ENCODE results near the gene MLX. TPM values are rescaled to one million over a fixed set of nuclear protein-coding genes. Genes with fewer than 3 reads are reported as not detected.
A peak's percentile ranks its signal among the peaks of the same experiment; 100 is the strongest.

The MLX gene
- total RNA-seq, 1 donor from 2014 or later: 45.9 TPM

- no peaks in the 10 kb centered on the region for H3K9me3 Mint-ChIP-seq (ENCODE audit: unreplicated experiment)
These were observed 4.3 kb upstream of the MLX start for GRCh38 chr17:42562388-42563142.

GRCh38 chr17:42563143-42563509 lies 3.8 kb upstream of the MLX start:
- Mint-ChIP-seq H3K4me3 (ENCODE audit: unreplicated experiment) (peak overlapping the region; percentile 95), H3K27me3 (ENCODE audit: unreplicated experiment) (peaks cover 13% of the 10 kb centered on the region), H3K36me3 (ENCODE audit: low read depth, unreplicated experiment) (peaks cover 4% of the 10 kb centered on the region), H3K4me1 (ENCODE audit: unreplicated experiment) (peaks cover 30% of the 10 kb centered on the region), H3K27ac (ENCODE audit: unreplicated experiment) (peak overlapping the region; percentile 94), H3K9me3 (ENCODE audit: unreplicated experiment) (no peaks in the 10 kb centered on the region)
- no peak for DNase-seq (ENCODE audit: low spot score)
- TF ChIP-seq, protein P1, sequence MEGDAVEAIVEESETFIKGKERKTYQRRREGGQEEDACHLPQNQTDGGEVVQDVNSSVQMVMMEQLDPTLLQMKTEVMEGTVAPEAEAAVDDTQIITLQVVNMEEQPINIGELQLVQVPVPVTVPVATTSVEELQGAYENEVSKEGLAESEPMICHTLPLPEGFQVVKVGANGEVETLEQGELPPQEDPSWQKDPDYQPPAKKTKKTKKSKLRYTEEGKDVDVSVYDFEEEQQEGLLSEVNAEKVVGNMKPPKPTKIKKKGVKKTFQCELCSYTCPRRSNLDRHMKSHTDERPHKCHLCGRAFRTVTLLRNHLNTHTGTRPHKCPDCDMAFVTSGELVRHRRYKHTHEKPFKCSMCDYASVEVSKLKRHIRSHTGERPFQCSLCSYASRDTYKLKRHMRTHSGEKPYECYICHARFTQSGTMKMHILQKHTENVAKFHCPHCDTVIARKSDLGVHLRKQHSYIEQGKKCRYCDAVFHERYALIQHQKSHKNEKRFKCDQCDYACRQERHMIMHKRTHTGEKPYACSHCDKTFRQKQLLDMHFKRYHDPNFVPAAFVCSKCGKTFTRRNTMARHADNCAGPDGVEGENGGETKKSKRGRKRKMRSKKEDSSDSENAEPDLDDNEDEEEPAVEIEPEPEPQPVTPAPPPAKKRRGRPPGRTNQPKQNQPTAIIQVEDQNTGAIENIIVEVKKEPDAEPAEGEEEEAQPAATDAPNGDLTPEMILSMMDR (IDR thresholded peaks at IDR 0.05; ENCODE audit: unreplicated experiment): no peak

More at GRCh38 chr17:42562388-42563142, 4.3 kb upstream of the MLX start:
- Mint-ChIP-seq H3K36me3 (ENCODE audit: low read depth, unreplicated experiment) (peaks cover 4% of the 10 kb centered on the region), H3K27ac (ENCODE audit: unreplicated experiment) (peak overlapping the region; percentile 94), H3K4me1 (ENCODE audit: unreplicated experiment) (peaks cover 26% of the 10 kb centered on the region), H3K27me3 (ENCODE audit: unreplicated experiment) (peaks cover 11% of the 10 kb centered on the region), H3K4me3 (ENCODE audit: unreplicated experiment) (peak overlapping the region; percentile 95)
- peak; percentile 22 for DNase-seq (ENCODE audit: low spot score)
- TF ChIP-seq, protein P1 (IDR thresholded peaks at IDR 0.05; ENCODE audit: unreplicated experiment): no peak

- DNase-seq (ENCODE audit: low spot score): no peak
- Mint-ChIP-seq H3K27ac (ENCODE audit: unreplicated experiment) (peak overlapping the region; percentile 86), H3K9me3 (ENCODE audit: unreplicated experiment) (no peaks in the 10 kb centered on the region), H3K36me3 (ENCODE audit: low read depth, unreplicated experiment) (peaks cover 5% of the 10 kb centered on the region), H3K4me1 (ENCODE audit: unreplicated experiment) (peaks cover 32% of the 10 kb centered on the region), H3K4me3 (ENCODE audit: unreplicated experiment) (peak overlapping the region; percentile 95), H3K27me3 (ENCODE audit: unreplicated experiment) (peaks cover 13% of the 10 kb centered on the region)
- TF ChIP-seq, protein P1 (IDR thresholded peaks at IDR 0.05; ENCODE audit: unreplicated experiment): no peak
These were observed 3.4 kb upstream of the MLX start for GRCh38 chr17:42563543-42563942.

DNA sequence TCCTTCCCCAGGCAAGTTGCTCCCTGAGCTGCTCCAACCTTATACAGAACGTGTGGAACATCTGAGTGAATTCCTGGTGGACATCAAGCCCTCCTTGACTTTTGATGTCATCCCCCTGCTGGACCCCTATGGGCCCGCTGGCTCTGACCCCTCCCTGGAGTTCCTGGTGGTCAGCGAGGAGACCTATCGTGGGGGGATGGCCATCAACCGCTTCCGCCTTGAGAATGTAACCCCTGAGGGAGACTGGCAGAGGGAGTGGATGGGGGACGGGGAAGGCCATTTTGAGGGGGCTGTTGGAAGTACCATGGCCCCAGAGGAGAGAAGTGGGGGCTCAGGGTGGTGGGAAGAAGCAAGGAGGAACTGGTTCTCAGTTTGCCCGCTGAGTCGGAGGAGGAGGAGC lies 3.0 kb upstream of the MLX start:
- Mint-ChIP-seq H3K27ac (ENCODE audit: unreplicated experiment) (peak overlapping the region; percentile 86), H3K4me3 (ENCODE audit: unreplicated experiment) (peak overlapping the region; percentile 95), H3K4me1 (ENCODE audit: unreplicated experiment) (peaks cover 34% of the 10 kb centered on the region), H3K36me3 (ENCODE audit: low read depth, unreplicated experiment) (peaks cover 8% of the 10 kb centered on the region), H3K27me3 (ENCODE audit: unreplicated experiment) (peaks cover 13% of the 10 kb centered on the region), H3K9me3 (ENCODE audit: unreplicated experiment) (no peaks in the 10 kb centered on the region)
- TF ChIP-seq, protein P1 (IDR thresholded peaks at IDR 0.05; ENCODE audit: unreplicated experiment): no peak
- no peak for DNase-seq (ENCODE audit: low spot score)

- TF ChIP-seq, protein P1 (IDR thresholded peaks at IDR 0.05; ENCODE audit: unreplicated experiment): no peak
- Mint-ChIP-seq H3K4me3 (ENCODE audit: unreplicated experiment) (no peak overlapping the region), H3K27ac (ENCODE audit: unreplicated experiment) (no peak overlapping the region), H3K36me3 (ENCODE audit: low read depth, unreplicated experiment) (peaks cover 18% of the 10 kb centered on the region), H3K4me1 (ENCODE audit: unreplicated experiment) (peaks cover 34% of the 10 kb centered on the region), H3K27me3 (ENCODE audit: unreplicated experiment) (peaks cover 13% of the 10 kb centered on the region), H3K9me3 (ENCODE audit: unreplicated experiment) (no peaks in the 10 kb centered on the region)
- no peak for DNase-seq (ENCODE audit: low spot score)
These were observed 1.9 kb upstream of the MLX start for GRCh38 chr17:42564815-42565522.

Data from endothelial cell (in vitro differentiated cells).